HepG2 (cell line): Measurements from ENCODE around the gene UBE2G2. TPM values are rescaled to one million over a fixed set of nuclear protein-coding genes. Genes with fewer than 3 reads are reported as not detected.

Source experiments
- ARID4A ChIP-seq: sonication (generic); formaldehyde crosslinking; IDR thresholded peaks from 2 replicates; pipeline ENCODE4 v1.5.0; 2020; ENCODE audit warnings: mild to moderate bottlenecking, missing genetic modification reagents, borderline replicate concordance
- ARNTL ChIP-seq: sonication (generic); formaldehyde crosslinking; IDR thresholded peaks from 2 replicates; pipeline ENCODE4 v1.4.0; 2020; ENCODE audit warnings: mild to moderate bottlenecking, missing genetic modification reagents
- ATF4 ChIP-seq, 2 experiments: fragments of 450-650 bp in 1 of 2; sonication (generic) in 1 of 2; formaldehyde crosslinking; IDR thresholded peaks; 2 replicates each; pipeline versions ENCODE4 v1.5.0 to v1.8.0; 2020 to 2022; ENCODE audit warnings: mild to moderate bottlenecking in 1 of 2, missing genetic modification reagents in 1 of 2
- CBFB ChIP-seq: sonication (generic); formaldehyde crosslinking; IDR thresholded peaks from 2 replicates; pipeline ENCODE4 v1.4.0; 2020; ENCODE audit warnings: missing genetic modification reagents
- CC2D1A ChIP-seq: sonication (generic); formaldehyde crosslinking; IDR thresholded peaks from 2 replicates; pipeline ENCODE4 v1.8.1; 2023; ENCODE audit warnings: mild to moderate bottlenecking, missing genetic modification reagents
- GFI1 ChIP-seq: sonication (generic); formaldehyde crosslinking; IDR thresholded peaks from 2 replicates; pipeline ENCODE4 v1.5.0; 2020; ENCODE audit warnings: missing genetic modification reagents, mild to moderate bottlenecking, borderline replicate concordance
- HNRNPLL ChIP-seq: fragments of 200-400 bp; formaldehyde crosslinking; IDR thresholded peaks from 2 replicates; pipeline ENCODE4 v1.6.1; 2017; ENCODE audit warnings: mild to moderate bottlenecking, low read depth, low read length; ENCODE audit not compliant: poor library complexity, severe bottlenecking
- PHF8 ChIP-seq: sonication (generic); formaldehyde crosslinking; IDR thresholded peaks from 2 replicates; pipeline ENCODE4 v1.5.0; 2020; ENCODE audit warnings: missing genetic modification reagents
- RCOR2 ChIP-seq: IDR thresholded peaks from 2 replicates; pipeline ENCODE4 v1.6.1; 2016; ENCODE audit warnings: missing biosample characterization, missing genetic modification reagents
- REL ChIP-seq: sonication (generic); formaldehyde crosslinking; conservative IDR thresholded peaks from 2 replicates; pipeline ENCODE4 v1.8.0; 2022; ENCODE audit warnings: mild to moderate bottlenecking, missing genetic modification reagents, moderate library complexity
- RFX5 ChIP-seq: IDR thresholded peaks from 2 replicates; pipeline ENCODE4 v1.6.1; 2011; ENCODE audit warnings: low read depth, low read length, improper control_type of control experiment
- TCF7L2 ChIP-seq: IDR thresholded peaks from 2 replicates; pipeline ENCODE4 v1.6.1; 2011; ENCODE audit warnings: mild to moderate bottlenecking, low read depth, low read length, moderate library complexity
- TRIM24 ChIP-seq: sonication (generic); formaldehyde crosslinking; IDR thresholded peaks from 2 replicates; pipeline ENCODE4 v1.8.0; 2022; ENCODE audit warnings: mild to moderate bottlenecking, missing genetic modification reagents
- YEATS4 ChIP-seq: sonication (generic); formaldehyde crosslinking; IDR thresholded peaks from 2 replicates; pipeline ENCODE4 v1.4.0; 2020; ENCODE audit warnings: missing genetic modification reagents, borderline replicate concordance
- ZMYM3 ChIP-seq: sonication (generic); formaldehyde crosslinking; IDR thresholded peaks from 2 replicates; pipeline ENCODE4 v1.5.1; 2020; ENCODE audit warnings: mild to moderate bottlenecking, missing genetic modification reagents
- ZNF451 ChIP-seq: sonication (generic); formaldehyde crosslinking; IDR thresholded peaks from 2 replicates; pipeline ENCODE4 v1.5.0; 2020; ENCODE audit warnings: mild to moderate bottlenecking, missing genetic modification reagents
- ZNF703 ChIP-seq: sonication (generic); formaldehyde crosslinking; IDR thresholded peaks from 2 replicates; pipeline ENCODE4 v1.5.1; 2020; ENCODE audit warnings: missing genetic modification reagents, mild to moderate bottlenecking, moderate library complexity, borderline replicate concordance
- ZNF746 ChIP-seq: sonication (generic); formaldehyde crosslinking; IDR thresholded peaks from 2 replicates; pipeline ENCODE4 v1.8.0; 2022; ENCODE audit warnings: mild to moderate bottlenecking, missing genetic modification reagents
- ZNF770 ChIP-seq: sonication (generic); formaldehyde crosslinking; IDR thresholded peaks from 2 replicates; pipeline ENCODE4 v1.5.0; 2020; ENCODE audit warnings: mild to moderate bottlenecking, missing genetic modification reagents
- ZNF816 ChIP-seq: sonication (generic); formaldehyde crosslinking; IDR thresholded peaks from 2 replicates; pipeline ENCODE4 v1.8.0; 2022; ENCODE audit warnings: missing genetic modification reagents, mild to moderate bottlenecking, borderline replicate concordance
- ZNF878 ChIP-seq: sonication (generic); formaldehyde crosslinking; IDR thresholded peaks from 2 replicates; pipeline ENCODE4 v1.8.1; 2023; ENCODE audit warnings: mild to moderate bottlenecking, missing genetic modification reagents, moderate library complexity
- ZSCAN20 ChIP-seq: sonication (generic); formaldehyde crosslinking; IDR thresholded peaks from 2 replicates; pipeline ENCODE4 v1.4.0; 2020; ENCODE audit warnings: missing genetic modification reagents, mild to moderate bottlenecking, borderline replicate concordance
- ZSCAN31 ChIP-seq: sonication (generic); formaldehyde crosslinking; IDR thresholded peaks from 2 replicates; pipeline ENCODE4 v1.5.0; 2020; ENCODE audit warnings: low read depth, mild to moderate bottlenecking, missing genetic modification reagents
- polyA plus RNA-seq, 8 experiments: library from polyadenylated mRNA; depleted of rRNA in 3 of 8; stranded (reverse) in 7 of 8; unstranded in 1 of 8; fragments of >200 nt; fragmentation: Illumina TruSeq in 4 of 8; extraction: Trizol in 4 of 8; gene quantifications; 2 replicates each; pipeline versions ENCODE4 v1.2.1 to v1.2.3, GENCODE V29; 2011 to 2016; ENCODE audit warnings: low read depth in 4 of 8, missing spikeins in 1 of 8, mixed read lengths in 1 of 8; ENCODE audit not compliant: insufficient read depth in 1 of 8
- total RNA-seq, 5 experiments: library from RNA; depleted of rRNA; stranded (reverse); fragments of >200 nt; fragmentation: Illumina TruSeq; extraction: Trizol; gene quantifications; 2 replicates each; pipeline ENCODE4 v1.2.3, GENCODE V29; 2016; ENCODE audit warnings: low read depth in 1 of 5

UBE2G2 gene
- total and polyA plus RNA-seq, 2 of the 13 experiments (the other 11 are each of a cell fraction or from before 2014, with no cell fraction given), result 55.4 to 92.0 TPM

GRCh38 chr21:44801468-44802395 lies at the start of gene UBE2G2 (continued):
- 0 out of 2 replicates have a peak, but pooled peaks have one; percentile 42 for TF ChIP-seq CC2D1A
- peak; percentile 47 for TF ChIP-seq HNRNPLL
- peak; percentile 74 for TF ChIP-seq ZNF770 (CRISPR knock-in tag)
- no peak for TF ChIP-seq RFX5
- TF ChIP-seq ZNF878 (CRISPR knock-in tag), result no peak
- no peak for TF ChIP-seq TCF7L2
- peak in 1 of 2 experiments; percentile 28; a peak in 1 of 4 replicates for TF ChIP-seq ATF4 (CRISPR knock-in tag; IDR thresholded peaks at IDR 0.05)
- TF ChIP-seq ZNF746 (CRISPR knock-in tag), result peak; percentile 16; the same call in 1 of the 2 replicates
- no peak for TF ChIP-seq ZNF451
- TF ChIP-seq ARID4A (CRISPR knock-in tag), result peak; percentile 92
- TF ChIP-seq ZSCAN31 (CRISPR knock-in tag), result peak; percentile 82
- TF ChIP-seq RCOR2 (CRISPR knock-in tag), result no peak
- TF ChIP-seq ZNF816 (CRISPR knock-in tag), result no peak
- TF ChIP-seq CBFB (CRISPR knock-in tag), result peak; percentile 70
- peak; percentile 85 for TF ChIP-seq PHF8 (CRISPR knock-in tag)
- TF ChIP-seq ZMYM3 (CRISPR knock-in tag), result no peak
- no peak for TF ChIP-seq ZNF703 (CRISPR knock-in tag)
- TF ChIP-seq ZSCAN20 (CRISPR knock-in tag), result no peak
- peak; percentile 76; the same call in 1 of the 2 replicates for TF ChIP-seq YEATS4
- TF ChIP-seq ARNTL, result peak; percentile 53; the same call in 1 of the 2 replicates
- TF ChIP-seq TRIM24, result no peak
- TF ChIP-seq REL (CRISPR knock-in tag), result peak; percentile 91
- TF ChIP-seq GFI1, result peak; percentile 77
